HepG2 (cell line): Measurements from ENCODE around the gene CHMP1A. TPM values are rescaled to one million over a fixed set of nuclear protein-coding genes. Genes with fewer than 3 reads are reported as not detected.

Experiments
- ATF1 ChIP-seq: IDR thresholded peaks from 2 replicates; pipeline ENCODE4 v1.6.1; 2016; ENCODE audit warnings: mild to moderate bottlenecking, control low read depth
- CBX5 ChIP-seq: sonication (generic); formaldehyde crosslinking; IDR thresholded peaks from 2 replicates; pipeline ENCODE4 v1.4.0; 2020; ENCODE audit warnings: missing genetic modification reagents, borderline replicate concordance
- ETV5 ChIP-seq: IDR thresholded peaks from 2 replicates; pipeline ENCODE4 v1.6.1; 2018; ENCODE audit warnings: missing biosample characterization, missing genetic modification reagents, inconsistent platforms, borderline replicate concordance
- FOXM1 ChIP-seq: sonication (generic); formaldehyde crosslinking; IDR thresholded peaks from 2 replicates; pipeline ENCODE4 v1.5.0; 2020; ENCODE audit warnings: missing genetic modification reagents
- GABPB1 ChIP-seq: IDR thresholded peaks from 2 replicates; pipeline ENCODE4 v1.6.1; 2016; ENCODE audit warnings: mild to moderate bottlenecking, missing genetic modification reagents, moderate library complexity, missing compliant biosample characterization
- HDAC1 ChIP-seq: sonication (generic); formaldehyde crosslinking; IDR thresholded peaks from 2 replicates; pipeline ENCODE4 v1.5.1; 2020; ENCODE audit warnings: mild to moderate bottlenecking, missing genetic modification reagents
- KAT2B ChIP-seq: fragments of 150-350 bp; IDR thresholded peaks from 2 replicates; pipeline ENCODE4 v1.6.1; 2014; ENCODE audit warnings: low read depth, low read length, borderline replicate concordance
- NFYC ChIP-seq: IDR thresholded peaks from 2 replicates; pipeline ENCODE4 v1.6.1; 2016; ENCODE audit warnings: missing genetic modification reagents, missing compliant biosample characterization
- RARA ChIP-seq: IDR thresholded peaks from 2 replicates; pipeline ENCODE4 v1.6.1; 2016; ENCODE audit warnings: missing genetic modification reagents, missing compliant biosample characterization
- RARG ChIP-seq: sonication (generic); formaldehyde crosslinking; IDR thresholded peaks from 2 replicates; pipeline ENCODE4 v1.4.0; 2020; ENCODE audit warnings: low read depth, mild to moderate bottlenecking, missing genetic modification reagents
- RXRB ChIP-seq: IDR thresholded peaks from 2 replicates; pipeline ENCODE4 v1.6.1; 2016; ENCODE audit warnings: borderline replicate concordance, missing genetic modification reagents, missing compliant biosample characterization
- TGIF2 ChIP-seq: IDR thresholded peaks from 2 replicates; pipeline ENCODE4 v1.6.1; 2016; ENCODE audit warnings: control low read depth, missing compliant biosample characterization
- WIZ ChIP-seq: sonication (generic); formaldehyde crosslinking; IDR thresholded peaks from 2 replicates; pipeline ENCODE4 v1.5.1; 2020; ENCODE audit warnings: mild to moderate bottlenecking, missing genetic modification reagents
- XBP1 ChIP-seq: sonication (generic); formaldehyde crosslinking; IDR thresholded peaks from 2 replicates; pipeline ENCODE4 v1.5.0; 2020; ENCODE audit warnings: missing genetic modification reagents
- ZMYM3 ChIP-seq: sonication (generic); formaldehyde crosslinking; IDR thresholded peaks from 2 replicates; pipeline ENCODE4 v1.5.1; 2020; ENCODE audit warnings: mild to moderate bottlenecking, missing genetic modification reagents
- ZNF367 ChIP-seq: sonication (generic); formaldehyde crosslinking; IDR thresholded peaks from 2 replicates; pipeline ENCODE4 v1.4.0; 2020; ENCODE audit warnings: missing genetic modification reagents, borderline replicate concordance
- ZNF788 ChIP-seq: sonication (generic); formaldehyde crosslinking; IDR thresholded peaks from 2 replicates; pipeline ENCODE4 v1.5.0; 2020; ENCODE audit warnings: mild to moderate bottlenecking, missing genetic modification reagents, borderline replicate concordance
- ZSCAN9 ChIP-seq: IDR thresholded peaks from 2 replicates; pipeline ENCODE4 v1.6.1; 2016; ENCODE audit warnings: borderline replicate concordance
- polyA plus RNA-seq, 8 experiments: library from polyadenylated mRNA; depleted of rRNA in 3 of 8; stranded (reverse) in 7 of 8; unstranded in 1 of 8; fragments of >200 nt; fragmentation: Illumina TruSeq in 4 of 8; extraction: Trizol in 4 of 8; gene quantifications; 2 replicates each; pipeline versions ENCODE4 v1.2.1 to v1.2.3, GENCODE V29; 2011 to 2016; ENCODE audit warnings: low read depth in 4 of 8, missing spikeins in 1 of 8, mixed read lengths in 1 of 8; ENCODE audit not compliant: insufficient read depth in 1 of 8
- total RNA-seq, 5 experiments: library from RNA; depleted of rRNA; stranded (reverse); fragments of >200 nt; fragmentation: Illumina TruSeq; extraction: Trizol; gene quantifications; 2 replicates each; pipeline ENCODE4 v1.2.3, GENCODE V29; 2016; ENCODE audit warnings: low read depth in 1 of 5
- TF ChIP-seq, protein P1 (sequence below): sonication (generic); formaldehyde crosslinking; conservative IDR thresholded peaks from 2 replicates; pipeline ENCODE4 v1.4.0; 2020; ENCODE audit warnings: mild to moderate bottlenecking, missing genetic modification reagents, moderate library complexity
- TF ChIP-seq, protein P2 (sequence below): sonication (generic); formaldehyde crosslinking; IDR thresholded peaks from 2 replicates; pipeline ENCODE4 v1.4.0; 2020; ENCODE audit warnings: missing genetic modification reagents

The CHMP1A gene
- total and polyA plus RNA-seq, 2 of the 13 experiments (the other 11 are each of a cell fraction or from before 2014, with no cell fraction given): 69.4 to 73.3 TPM

DNA sequence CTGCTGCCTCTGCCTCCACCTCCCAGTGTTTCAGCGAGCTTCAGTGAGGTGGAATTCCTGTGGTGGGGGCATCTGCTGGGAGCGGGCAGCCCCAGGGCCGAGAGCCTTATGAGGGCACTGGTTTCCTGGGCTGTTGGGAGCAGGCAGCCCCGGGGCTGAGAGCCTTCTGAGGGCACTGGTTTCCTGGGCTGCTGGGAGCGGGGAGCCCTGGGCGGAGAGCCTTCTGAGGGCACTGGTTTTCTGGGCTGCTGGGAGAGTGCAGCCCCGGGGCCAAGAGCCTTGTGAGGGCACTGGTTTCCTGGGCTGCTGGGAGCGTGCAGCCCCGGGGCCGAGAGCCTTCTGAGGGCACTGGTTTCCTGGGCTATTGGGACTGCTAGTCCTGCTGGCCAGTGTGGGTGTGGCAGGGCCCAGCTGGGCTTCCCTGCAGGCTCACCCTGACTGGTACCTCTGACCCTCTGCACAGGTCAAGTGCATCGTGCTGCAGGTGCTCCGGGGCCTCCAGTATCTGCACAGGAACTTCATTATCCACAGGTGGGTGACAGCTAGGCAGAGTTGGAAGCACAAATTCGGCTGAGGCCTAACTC is 34.6 kb upstream of the CHMP1A start (continued):
- no peak for TF ChIP-seq ZNF788
- TF ChIP-seq RARG (CRISPR knock-in tag): no peak
- TF ChIP-seq ZNF367 (CRISPR knock-in tag): no peak
- TF ChIP-seq NFYC: no peak
- TF ChIP-seq KAT2B: no peak
- TF ChIP-seq WIZ (CRISPR knock-in tag): no peak
- 0 out of 2 replicates have a peak, but pooled peaks have one; percentile 13 for TF ChIP-seq ZMYM3 (CRISPR knock-in tag)
- peak; percentile 91 for TF ChIP-seq RARA (CRISPR knock-in tag)
- TF ChIP-seq RXRB: peak; percentile 73; the same call in 1 of the 2 replicates
- no peak for TF ChIP-seq ATF1 (CRISPR knock-in tag)
- TF ChIP-seq, protein P1, sequence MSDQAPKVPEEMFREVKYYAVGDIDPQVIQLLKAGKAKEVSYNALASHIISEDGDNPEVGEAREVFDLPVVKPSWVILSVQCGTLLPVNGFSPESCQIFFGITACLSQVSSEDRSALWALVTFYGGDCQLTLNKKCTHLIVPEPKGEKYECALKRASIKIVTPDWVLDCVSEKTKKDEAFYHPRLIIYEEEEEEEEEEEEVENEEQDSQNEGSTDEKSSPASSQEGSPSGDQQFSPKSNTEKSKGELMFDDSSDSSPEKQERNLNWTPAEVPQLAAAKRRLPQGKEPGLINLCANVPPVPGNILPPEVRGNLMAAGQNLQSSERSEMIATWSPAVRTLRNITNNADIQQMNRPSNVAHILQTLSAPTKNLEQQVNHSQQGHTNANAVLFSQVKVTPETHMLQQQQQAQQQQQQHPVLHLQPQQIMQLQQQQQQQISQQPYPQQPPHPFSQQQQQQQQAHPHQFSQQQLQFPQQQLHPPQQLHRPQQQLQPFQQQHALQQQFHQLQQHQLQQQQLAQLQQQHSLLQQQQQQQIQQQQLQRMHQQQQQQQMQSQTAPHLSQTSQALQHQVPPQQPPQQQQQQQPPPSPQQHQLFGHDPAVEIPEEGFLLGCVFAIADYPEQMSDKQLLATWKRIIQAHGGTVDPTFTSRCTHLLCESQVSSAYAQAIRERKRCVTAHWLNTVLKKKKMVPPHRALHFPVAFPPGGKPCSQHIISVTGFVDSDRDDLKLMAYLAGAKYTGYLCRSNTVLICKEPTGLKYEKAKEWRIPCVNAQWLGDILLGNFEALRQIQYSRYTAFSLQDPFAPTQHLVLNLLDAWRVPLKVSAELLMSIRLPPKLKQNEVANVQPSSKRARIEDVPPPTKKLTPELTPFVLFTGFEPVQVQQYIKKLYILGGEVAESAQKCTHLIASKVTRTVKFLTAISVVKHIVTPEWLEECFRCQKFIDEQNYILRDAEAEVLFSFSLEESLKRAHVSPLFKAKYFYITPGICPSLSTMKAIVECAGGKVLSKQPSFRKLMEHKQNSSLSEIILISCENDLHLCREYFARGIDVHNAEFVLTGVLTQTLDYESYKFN (CRISPR knock-in tag): no peak
- TF ChIP-seq FOXM1: no peak
- 0 out of 2 replicates have a peak, but pooled peaks have one; percentile 32 for TF ChIP-seq HDAC1 (CRISPR knock-in tag)
- TF ChIP-seq XBP1 (CRISPR knock-in tag): no peak
- peak; percentile 34; the same call in 1 of the 2 replicates for TF ChIP-seq GABPB1 (CRISPR knock-in tag)
- no peak for TF ChIP-seq ETV5 (CRISPR knock-in tag)
- no peak for TF ChIP-seq TGIF2 (CRISPR knock-in tag)
- no peak for TF ChIP-seq CBX5 (CRISPR knock-in tag)
- TF ChIP-seq ZSCAN9 (CRISPR knock-in tag): no peak
- TF ChIP-seq, protein P2, sequence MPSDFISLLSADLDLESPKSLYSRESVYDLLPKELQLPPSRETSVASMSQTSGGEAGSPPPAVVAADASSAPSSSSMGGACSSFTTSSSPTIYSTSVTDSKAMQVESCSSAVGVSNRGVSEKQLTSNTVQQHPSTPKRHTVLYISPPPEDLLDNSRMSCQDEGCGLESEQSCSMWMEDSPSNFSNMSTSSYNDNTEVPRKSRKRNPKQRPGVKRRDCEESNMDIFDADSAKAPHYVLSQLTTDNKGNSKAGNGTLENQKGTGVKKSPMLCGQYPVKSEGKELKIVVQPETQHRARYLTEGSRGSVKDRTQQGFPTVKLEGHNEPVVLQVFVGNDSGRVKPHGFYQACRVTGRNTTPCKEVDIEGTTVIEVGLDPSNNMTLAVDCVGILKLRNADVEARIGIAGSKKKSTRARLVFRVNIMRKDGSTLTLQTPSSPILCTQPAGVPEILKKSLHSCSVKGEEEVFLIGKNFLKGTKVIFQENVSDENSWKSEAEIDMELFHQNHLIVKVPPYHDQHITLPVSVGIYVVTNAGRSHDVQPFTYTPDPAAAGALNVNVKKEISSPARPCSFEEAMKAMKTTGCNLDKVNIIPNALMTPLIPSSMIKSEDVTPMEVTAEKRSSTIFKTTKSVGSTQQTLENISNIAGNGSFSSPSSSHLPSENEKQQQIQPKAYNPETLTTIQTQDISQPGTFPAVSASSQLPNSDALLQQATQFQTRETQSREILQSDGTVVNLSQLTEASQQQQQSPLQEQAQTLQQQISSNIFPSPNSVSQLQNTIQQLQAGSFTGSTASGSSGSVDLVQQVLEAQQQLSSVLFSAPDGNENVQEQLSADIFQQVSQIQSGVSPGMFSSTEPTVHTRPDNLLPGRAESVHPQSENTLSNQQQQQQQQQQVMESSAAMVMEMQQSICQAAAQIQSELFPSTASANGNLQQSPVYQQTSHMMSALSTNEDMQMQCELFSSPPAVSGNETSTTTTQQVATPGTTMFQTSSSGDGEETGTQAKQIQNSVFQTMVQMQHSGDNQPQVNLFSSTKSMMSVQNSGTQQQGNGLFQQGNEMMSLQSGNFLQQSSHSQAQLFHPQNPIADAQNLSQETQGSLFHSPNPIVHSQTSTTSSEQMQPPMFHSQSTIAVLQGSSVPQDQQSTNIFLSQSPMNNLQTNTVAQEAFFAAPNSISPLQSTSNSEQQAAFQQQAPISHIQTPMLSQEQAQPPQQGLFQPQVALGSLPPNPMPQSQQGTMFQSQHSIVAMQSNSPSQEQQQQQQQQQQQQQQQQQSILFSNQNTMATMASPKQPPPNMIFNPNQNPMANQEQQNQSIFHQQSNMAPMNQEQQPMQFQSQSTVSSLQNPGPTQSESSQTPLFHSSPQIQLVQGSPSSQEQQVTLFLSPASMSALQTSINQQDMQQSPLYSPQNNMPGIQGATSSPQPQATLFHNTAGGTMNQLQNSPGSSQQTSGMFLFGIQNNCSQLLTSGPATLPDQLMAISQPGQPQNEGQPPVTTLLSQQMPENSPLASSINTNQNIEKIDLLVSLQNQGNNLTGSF: no peak
